Activated naive CD4-positive, alpha-beta T cell treated with anti-CD3 and anti-CD28 coated beads, Interleukin-2, amount 50 U/mL, for 72 hours (primary cell): ENCODE measurements around the gene FAM240B. TPM values are rescaled to one million over a fixed set of nuclear protein-coding genes. Genes with fewer than 3 reads are reported as not detected.

Experiments used
- ATAC-seq, 2 donors: fragments of 150-1000 bp; cut with Tn5 transposase; 2 replicates each; pipeline ENCODE4 v1.10.0; 2021; ENCODE audit warnings: mild to moderate bottlenecking in 2 of 2, moderate library complexity in 2 of 2
- DNase-seq, 2 donors: peaks; one replicate each; pipeline ENCODE4 v3.0.0; 2021 to 2022; ENCODE audit warnings: low spot score in 2 of 2
- H3K27ac Mint-ChIP-seq, 2 donors: one replicate each; pipeline ENCODE4 v1.8.0; 2022; ENCODE audit warnings: mild to moderate bottlenecking in 2 of 2, mixed read lengths in 2 of 2
- H3K36me3 Mint-ChIP-seq, 2 donors: one replicate each; pipeline ENCODE4 v1.8.0; 2022; ENCODE audit warnings: mixed read lengths in 2 of 2
- H3K9me3 Mint-ChIP-seq, 2 donors: one replicate each; pipeline ENCODE4 v1.8.0; 2022; ENCODE audit warnings: mixed read lengths in 2 of 2
- total RNA-seq, 2 donors: library from RNA; stranded (reverse); gene quantifications; one replicate each; pipeline ENCODE4 v1.2.3, GENCODE V29; 2022

The FAM240B gene
- total RNA-seq, 2 donors from 2014 or later = not detected

DNA sequence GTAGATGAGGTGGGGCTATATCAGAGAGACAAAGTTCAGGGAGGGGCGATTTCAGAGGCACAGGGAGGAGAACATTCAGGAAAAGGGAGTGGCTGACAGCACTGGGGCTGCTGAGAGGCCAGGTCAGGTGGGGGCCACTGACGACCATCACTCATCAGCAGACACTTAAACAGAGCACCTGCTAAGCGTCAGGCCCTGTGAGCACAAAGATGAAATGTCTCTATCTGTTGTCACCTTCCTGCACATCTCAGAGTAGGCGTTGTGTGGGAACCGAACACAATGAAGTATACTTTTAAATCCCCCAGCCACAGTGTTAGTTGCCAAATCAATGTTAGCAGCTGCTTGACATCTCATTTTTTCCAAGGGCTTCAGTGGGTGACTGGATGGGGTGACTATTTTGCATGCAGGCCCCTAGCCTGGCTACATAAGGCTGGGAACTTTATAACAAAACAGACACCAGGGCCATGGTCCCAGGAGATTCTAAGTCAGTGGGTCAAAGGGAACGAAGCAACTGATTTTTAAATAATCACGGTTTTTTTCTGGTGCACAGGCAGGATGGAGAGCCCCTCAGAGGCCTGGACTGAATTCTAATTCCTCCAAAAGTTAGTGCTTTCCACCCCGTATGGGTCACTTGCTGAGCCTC is 68.4 kb downstream of the FAM240B start:
- Mint-ChIP-seq H3K36me3 (no peaks in the 10 kb centered on the region), H3K9me3 (no peaks in the 10 kb centered on the region), H3K27ac (no peak overlapping the region)
- DNase-seq = no peak
- peak in 1 of 2 donors; percentile 80 for ATAC-seq

DNA sequence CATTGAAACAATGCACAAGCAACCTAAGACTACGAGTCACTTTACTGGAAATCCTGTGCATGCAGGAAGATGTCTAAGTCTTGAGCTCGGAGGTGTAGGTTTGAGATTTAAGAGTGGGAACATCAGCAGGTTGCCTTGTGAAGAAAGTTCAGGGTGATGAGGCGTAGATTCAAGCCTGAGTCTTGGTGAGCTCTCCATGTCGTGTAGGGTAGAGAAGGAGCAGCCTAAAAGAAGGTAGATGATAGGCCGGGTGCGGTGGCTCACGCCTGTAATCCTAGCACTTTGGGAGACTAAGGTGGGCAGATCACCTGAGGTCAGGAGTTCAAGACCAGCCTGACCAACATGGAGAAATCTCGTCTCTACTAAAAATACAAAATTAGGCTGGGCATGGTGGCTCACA is 69.4 kb downstream of the FAM240B start:
- DNase-seq = no peak
- H3K27ac Mint-ChIP-seq = no peak overlapping the region
- no peaks in the 10 kb centered on the region for H3K36me3 Mint-ChIP-seq
- no peak for ATAC-seq
- no peaks in the 10 kb centered on the region for H3K9me3 Mint-ChIP-seq

DNA sequence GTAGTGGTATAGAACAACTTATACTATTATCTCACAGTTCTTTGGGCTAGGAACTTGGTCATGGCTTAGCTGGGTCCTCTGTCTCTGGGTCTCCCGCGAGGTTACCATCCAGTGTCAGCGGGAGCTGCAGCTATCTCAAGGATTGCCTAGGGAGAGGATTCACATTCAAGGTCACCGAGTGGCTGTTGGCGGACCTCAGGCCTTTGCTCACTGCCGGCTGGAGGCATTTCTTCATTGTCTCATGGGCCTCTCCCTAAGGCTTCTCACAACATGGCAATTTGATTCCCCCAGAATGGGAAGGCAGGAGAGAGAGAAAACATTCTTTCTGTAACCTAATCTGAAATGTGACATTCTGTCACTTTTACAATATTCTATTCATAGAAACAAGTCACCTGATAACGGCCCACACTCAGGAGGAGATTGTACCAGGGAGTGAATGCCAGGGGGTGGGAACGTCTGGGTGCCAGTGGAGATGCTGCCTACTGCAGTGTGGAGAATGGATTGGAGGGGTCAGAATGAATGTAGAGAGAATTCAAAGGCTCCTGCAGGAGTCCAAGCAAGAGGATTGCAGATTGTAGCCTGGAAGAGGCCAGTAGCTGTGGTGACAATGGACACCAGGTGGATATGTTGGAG is 70.1 kb downstream of the FAM240B start:
- no peak for DNase-seq
- Mint-ChIP-seq H3K27ac (peak overlapping the region in 1 of 2 donors; percentile 32), H3K9me3 (no peaks in the 10 kb centered on the region), H3K36me3 (no peaks in the 10 kb centered on the region)
- ATAC-seq = no peak

DNA sequence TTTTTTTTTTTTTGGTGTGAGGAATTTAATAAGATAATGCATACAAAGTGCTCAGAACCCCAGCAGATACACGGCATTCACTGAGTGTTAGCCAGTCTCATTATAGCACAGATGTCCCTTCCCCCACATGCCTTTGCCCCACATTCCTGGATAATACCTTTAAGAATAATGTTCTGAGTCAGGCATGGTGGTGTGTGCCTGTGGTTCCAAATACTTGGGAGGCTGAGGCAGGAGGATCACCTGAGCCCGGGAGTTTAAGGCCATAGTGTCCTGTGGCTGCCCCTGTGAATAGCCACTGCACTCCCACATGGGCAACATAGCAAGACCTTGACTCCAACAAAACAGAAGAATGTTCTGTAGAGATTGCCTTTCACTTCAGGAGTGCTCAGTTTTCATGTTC is 75.3 kb downstream of the FAM240B start:
- Mint-ChIP-seq H3K9me3 (no peaks in the 10 kb centered on the region), H3K36me3 (no peaks in the 10 kb centered on the region), H3K27ac (no peak overlapping the region)
- DNase-seq = no peak
- no peak for ATAC-seq

Other genes starting within 250 kb of the FAM240B start
- gene ANKRD18A, start 99.5 kb downstream of the FAM240B start, total RNA-seq = 10 to 100 TPM in 1 of 2 donors, 1 to 10 TPM in 1; 9.1 to 15.2 TPM